Activated CD4-positive, alpha-beta T cell treated with anti-CD3 and anti-CD28 coated beads for 24 hours (primary cell): ENCODE results near the gene CADM4.
"Not testable (repeated sequence)": the region's sequence is repeated elsewhere in the genome, so short reads cannot be mapped to it uniquely, and the experiment has no call there.

Source experiments
- DNase-seq, 2 donors: peaks; one replicate each; pipeline ENCODE4 v3.0.0-alpha.2; 2020; ENCODE audit warnings: low read depth in 2 of 2

The CADM4 gene

GRCh38 chr19:43662487-43662886 lies 22.8 kb upstream of the CADM4 start:
- no peak for DNase-seq

- no peak for DNase-seq
Observed at GRCh38 chr19:43660971-43661360, 21.3 kb upstream of the CADM4 start.

- DNase-seq = no peak
Observed at GRCh38 chr19:43660301-43660970, 20.8 kb upstream of the CADM4 start.

- DNase-seq = no peak
Observed at GRCh38 chr19:43658494-43658893, 18.8 kb upstream of the CADM4 start.

- no peak for DNase-seq
Observed at GRCh38 chr19:43658001-43658400, 18.4 kb upstream of the CADM4 start.

- no peak for DNase-seq
Observed at GRCh38 chr19:43656436-43656835, 16.8 kb upstream of the CADM4 start.

GRCh38 chr19:43652546-43652874 lies 12.9 kb upstream of the CADM4 start:
- no peak for DNase-seq

- peak in 1 of 2 donors; percentile 28 for DNase-seq
Observed at GRCh38 chr19:43651758-43652545, 12.3 kb upstream of the CADM4 start.

- DNase-seq = not testable (repeated sequence)
Observed at GRCh38 chr19:43650276-43650675, 10.6 kb upstream of the CADM4 start.

GRCh38 chr19:43649514-43649913 lies 9.9 kb upstream of the CADM4 start:
- DNase-seq = no peak

GRCh38 chr19:43648633-43649032 lies 9.0 kb upstream of the CADM4 start:
- DNase-seq = no peak

- no peak for DNase-seq
Observed at GRCh38 chr19:43644181-43644580, 4.5 kb upstream of the CADM4 start.

- no peak for DNase-seq
Observed at GRCh38 chr19:43643326-43643725, 3.7 kb upstream of the CADM4 start.

GRCh38 chr19:43642531-43642930 lies 2.9 kb upstream of the CADM4 start:
- no peak for DNase-seq

- DNase-seq = no peak
Observed at GRCh38 chr19:43641333-43641732, 1.7 kb upstream of the CADM4 start.

- no peak for DNase-seq
Observed at GRCh38 chr19:43640424-43640757, 741 bp upstream of the CADM4 start.

- no peak for DNase-seq
Observed at GRCh38 chr19:43638995-43639518, 593 bp downstream of the CADM4 start.

- no peak for DNase-seq
Observed at GRCh38 chr19:43638214-43638994, 1.2 kb downstream of the CADM4 start.

GRCh38 chr19:43636121-43636683 lies 3.4 kb downstream of the CADM4 start:
- DNase-seq = no peak

- not testable (repeated sequence) for DNase-seq
Observed at GRCh38 chr19:43635561-43635940, 4.1 kb downstream of the CADM4 start.

GRCh38 chr19:43634872-43635560 lies 4.6 kb downstream of the CADM4 start:
- no peak for DNase-seq

GRCh38 chr19:43634506-43634871 lies 5.2 kb downstream of the CADM4 start:
- DNase-seq = no peak
